IMR-90 (cell line): ENCODE measurements around the gene SMARCAD1. TPM values are rescaled to one million over a fixed set of nuclear protein-coding genes. Genes with fewer than 3 reads are reported as not detected.
"Not testable (repeated sequence)": the region's sequence is repeated elsewhere in the genome, so short reads cannot be mapped to it uniquely, and the experiment has no call there.

Experiments
- ATAC-seq: fragments of 200-7000 bp; cut with Tn5 transposase; 2 replicates; pipeline ENCODE4 v1.9.1; 2020; ENCODE audit warnings: low read depth, mild to moderate bottlenecking, moderate library complexity
- BruUV-seq: library from RNA; stranded (reverse); fragments of 400-500 nt; replicated peaks from 2 replicates; lab custom pipeline; 2021; lab: Mats Ljungman, UMichigan
- CTCF ChIA-PET: fragments of 300-600 bp; formaldehyde crosslinking; extraction: SDS; loops from one replicate; lab custom pipeline; 2021; ENCODE audit warnings: antibody characterized with exemption; lab: Yijun Ruan, JAX
- POLR2A ChIA-PET: fragments of 300-600 bp; sonication (Branson Sonifier 250); formaldehyde crosslinking; loops from one replicate; lab custom pipeline; 2022; ENCODE audit warnings: antibody characterized with exemption; ENCODE audit not compliant: unreplicated experiment; lab: Charles Lee
- DNase-seq: peaks from one replicate; pipeline ENCODE4 v3.0.0; 2013
- H2AFZ ChIP-seq: replicated peaks from 2 replicates; pipeline ENCODE3; 2013; ENCODE audit warnings: low read length, mild to moderate bottlenecking; ENCODE audit not compliant: poor library complexity
- H2AK5ac ChIP-seq: 2 replicates; pipeline ENCODE4 v1.6.1; 2013; ENCODE audit warnings: low read depth, low read length, inconsistent platforms
- H2AK9ac ChIP-seq: replicated peaks from 2 replicates; pipeline ENCODE3; 2013; ENCODE audit warnings: mild to moderate bottlenecking, low read depth, low read length, moderate library complexity; ENCODE audit not compliant: poor library complexity
- H2BK120ac ChIP-seq: 2 replicates; pipeline ENCODE4 v1.6.1; 2013; ENCODE audit warnings: low read depth, low read length, inconsistent platforms
- H2BK15ac ChIP-seq: 3 replicates; pipeline ENCODE4 v1.6.1; 2013; ENCODE audit warnings: low read depth, low read length, inconsistent platforms
- H2BK20ac ChIP-seq: 2 replicates; pipeline ENCODE4 v1.6.1; 2013; ENCODE audit warnings: low read depth, mild to moderate bottlenecking, inconsistent platforms, low read length, moderate library complexity
- H2BK5ac ChIP-seq: 2 replicates; pipeline ENCODE4 v1.6.1; 2013; ENCODE audit warnings: mild to moderate bottlenecking, low read depth, low read length, inconsistent platforms; ENCODE audit not compliant: poor library complexity, severe bottlenecking
- H3K14ac ChIP-seq: replicated peaks from 2 replicates; pipeline ENCODE4 v1.6.1; 2013; ENCODE audit warnings: low read depth, low read length, inconsistent platforms
- H3K18ac ChIP-seq: 2 replicates; pipeline ENCODE4 v1.6.1; 2013; ENCODE audit warnings: low read depth, low read length, control low read depth
- H3K23ac ChIP-seq: 2 replicates; pipeline ENCODE4 v1.6.1; 2013; ENCODE audit warnings: low read depth, low read length, inconsistent platforms
- H3K27ac ChIP-seq: 2 replicates; pipeline ENCODE4 v1.5.1; 2013; ENCODE audit warnings: mild to moderate bottlenecking, control low read depth, low read length; ENCODE audit not compliant: insufficient read depth
- H3K27me3 ChIP-seq: 2 replicates; pipeline ENCODE4 v1.6.1; 2013; ENCODE audit warnings: low read length; ENCODE audit not compliant: control insufficient read depth, insufficient read depth
- H3K36me3 ChIP-seq: 2 replicates; pipeline ENCODE4 v1.6.1; 2013; ENCODE audit warnings: low read length, mixed read lengths; ENCODE audit not compliant: control insufficient read depth, insufficient read depth
- H3K4ac ChIP-seq: 2 replicates; pipeline ENCODE4 v1.6.1; 2013; ENCODE audit warnings: low read depth, low read length, inconsistent platforms
- H3K4me1 ChIP-seq: 2 replicates; pipeline ENCODE4 v1.6.1; 2013; ENCODE audit warnings: low read length, mixed read lengths; ENCODE audit not compliant: control insufficient read depth, insufficient read depth
- H3K4me2 ChIP-seq: 2 replicates; pipeline ENCODE4 v1.6.1; 2013; ENCODE audit warnings: low read depth, mild to moderate bottlenecking, control low read depth, low read length, moderate library complexity
- H3K4me3 ChIP-seq: 2 replicates; pipeline ENCODE4 v1.5.1; 2013; ENCODE audit warnings: low read depth, mild to moderate bottlenecking, control low read depth, low read length, moderate library complexity; ENCODE audit not compliant: insufficient read depth
- H3K56ac ChIP-seq: 2 replicates; pipeline ENCODE4 v1.6.1; 2013; ENCODE audit warnings: low read length, inconsistent platforms; ENCODE audit not compliant: insufficient read depth; ENCODE audit errors: extremely low read depth
- H3K79me1 ChIP-seq, 2 experiments: 2 replicates each; pipeline ENCODE4 v1.6.1; 2013; ENCODE audit warnings: low read length in 2 of 2, inconsistent platforms in 1 of 2, low read depth in 1 of 2
- H3K9ac ChIP-seq: 2 replicates; pipeline ENCODE4 v1.6.1; 2013; ENCODE audit warnings: low read depth, low read length, control low read depth
- H3K9me1 ChIP-seq: 2 replicates; pipeline ENCODE4 v1.6.1; 2013; ENCODE audit warnings: low read length, inconsistent platforms; ENCODE audit not compliant: insufficient read depth
- H3K9me3 ChIP-seq: 2 replicates; pipeline ENCODE4 v1.6.1; 2013; ENCODE audit warnings: low read length; ENCODE audit not compliant: control insufficient read depth, insufficient read depth
- H4K20me1 ChIP-seq: 2 replicates; pipeline ENCODE4 v1.6.1; 2013; ENCODE audit warnings: low read length, inconsistent platforms; ENCODE audit not compliant: insufficient read depth
- H4K5ac ChIP-seq: 2 replicates; pipeline ENCODE4 v1.6.1; 2013; ENCODE audit warnings: mild to moderate bottlenecking, low read depth, low read length, control low read depth
- H4K8ac ChIP-seq, 2 experiments: 2 replicates each; pipeline ENCODE4 v1.6.1; 2013; ENCODE audit warnings: low read depth in 2 of 2, low read length in 2 of 2, control low read depth in 1 of 2, inconsistent platforms in 1 of 2
- H4K91ac ChIP-seq: 2 replicates; pipeline ENCODE4 v1.6.1; 2013; ENCODE audit warnings: low read depth, low read length, inconsistent platforms; ENCODE audit not compliant: insufficient read depth
- BHLHE40 ChIP-seq: fragments of 150-350 bp; IDR thresholded peaks from 2 replicates; pipeline ENCODE4 v1.6.1; 2016; ENCODE audit warnings: mild to moderate bottlenecking, low read depth, low read length
- CEBPB ChIP-seq: IDR thresholded peaks from 2 replicates; pipeline ENCODE4 v1.6.1; 2012; ENCODE audit warnings: low read depth, low read length, improper control_type of control experiment
- CHD1 ChIP-seq: IDR thresholded peaks from 2 replicates; pipeline ENCODE4 v1.6.1; 2012; ENCODE audit warnings: low read depth, low read length, improper control_type of control experiment
- ELK1 ChIP-seq: fragments of 150-350 bp; IDR thresholded peaks from 2 replicates; pipeline ENCODE4 v1.6.1; 2016; ENCODE audit warnings: low read depth, mild to moderate bottlenecking, low read length, moderate library complexity, borderline replicate concordance
- MAFK ChIP-seq: IDR thresholded peaks from 2 replicates; pipeline ENCODE4 v1.6.1; 2012; ENCODE audit warnings: low read depth, low read length, improper control_type of control experiment
- WGBS, 2 experiments: methylation state at CpG; one replicate each; pipeline versions ENCODE4 v1.1.5 to v1.1.7; 2013; ENCODE audit warnings: missing lambda C conversion rate in 2 of 2; ENCODE audit not compliant: insufficient read length in 1 of 2; ENCODE audit errors: extremely low coverage in 2 of 2; 5-methylcytosine and 5-hydroxymethylcytosine counted together
- dilution Hi-C: fragments of 300-500 bp; cut with HindIII; formaldehyde crosslinking; loops from one replicate; pipeline ENCODE4 v1.14.3; 2018; ENCODE audit warnings: low sequenced_read_pairs; ENCODE audit not compliant: unreplicated experiment
- in situ Hi-C: fragments of 300-500 bp; cut with MboI; formaldehyde crosslinking; loops from 3 replicates; pipeline ENCODE4 v1.14.3; 2019; ENCODE audit warnings: low sequenced_read_pairs, inconsistent platforms, mixed read lengths
- intact Hi-C: fragments of 100-400 bp; cut with micrococcal nuclease; formaldehyde crosslinking; loops from 2 replicates; pipeline ENCODE4 v1.10.0; 2022
- polyA plus RNA-seq, 3 experiments: library from polyadenylated mRNA; depleted of rRNA; stranded (reverse); fragments of >200 nt; gene quantifications; 2 replicates each; pipeline ENCODE4 v1.2.3, GENCODE V29; 2012; ENCODE audit warnings: low replicate concordance in 1 of 3
- total RNA-seq: library from RNA; depleted of rRNA; stranded (reverse); fragments of >200 nt; gene quantifications from 2 replicates; pipeline ENCODE4 v1.2.3, GENCODE V29; 2012

SMARCAD1 gene
- total and polyA plus RNA-seq, 2 of the 4 experiments (the other 2 are of a cell fraction) = 12.3 to 35.3 TPM

GRCh38 chr4:94290245-94290644, 82.6 kb downstream of the SMARCAD1 start:
- Histone ChIP-seq H2BK120ac (no peak overlapping the region), H2AFZ (no peak overlapping the region), H4K8ac (no peak overlapping the region), H2BK5ac (no peak overlapping the region), H3K56ac (no peak overlapping the region), H3K4me1 (no peaks in the 10 kb centered on the region), H4K91ac (no peak overlapping the region), H3K4me3 (no peak overlapping the region), H3K27me3 (no peaks in the 10 kb centered on the region), H3K9me1 (no peaks in the 10 kb centered on the region), H2BK20ac (no peak overlapping the region), H3K14ac (no peak overlapping the region), H3K23ac (no peak overlapping the region), H3K36me3 (peaks cover 8% of the 10 kb centered on the region), H3K4ac (no peak overlapping the region), H4K5ac (no peak overlapping the region), H4K20me1 (no peaks in the 10 kb centered on the region), H3K79me1 (no peaks in the 10 kb centered on the region), H3K9me3 (no peaks in the 10 kb centered on the region), H2BK15ac (no peak overlapping the region), H2AK9ac (no peak overlapping the region), H3K4me2 (no peak overlapping the region), H3K27ac (no peak overlapping the region), H3K18ac (no peak overlapping the region), H2AK5ac (no peak overlapping the region), H3K9ac (no peak overlapping the region)
- 100% methylated on average over 1 of the region's 2 CpGs; no CpG with 5 or more reads in 1 of the 2 experiments for WGBS, 2 experiments
- intact Hi-C loops (no loop called here), dilution Hi-C loops (no loop called here), in situ Hi-C loops (no loop called here)
- ChIA-PET CTCF (interaction anchor here (0.5 to 0.6 kb wide), 3 partner anchors 79 to 1500 kb away, joined by 3 to 6 read pairs (median 6); no protein-coding TSS in a partner anchor), POLR2A (no interaction called here)
- ATAC-seq = no peak
- DNase-seq = no peak
- TF ChIP-seq ELK1 (no peak), CEBPB (no peak), BHLHE40 (no peak), CHD1 (no peak), MAFK (no peak)
- BruUV-seq = no TSS peak

- H4K20me1 ChIP-seq, in situ Hi-C loops, dilution Hi-C loops, H3K4me2 ChIP-seq, H3K4ac ChIP-seq, DNase-seq, H3K56ac ChIP-seq, BruUV-seq, H3K4me3 ChIP-seq, H3K27ac ChIP-seq, H4K8ac ChIP-seq, H2BK5ac ChIP-seq, H4K5ac ChIP-seq, H2BK120ac ChIP-seq, ATAC-seq, H3K18ac ChIP-seq, H3K9me1 ChIP-seq, H2AK5ac ChIP-seq, H3K9me3 ChIP-seq, POLR2A ChIA-PET, H4K91ac ChIP-seq, H3K23ac ChIP-seq, H3K4me1 ChIP-seq, H3K14ac ChIP-seq, H2AFZ ChIP-seq, H3K36me3 ChIP-seq, H2AK9ac ChIP-seq, H3K79me1 ChIP-seq, H3K27me3 ChIP-seq, H2BK20ac ChIP-seq, CTCF ChIA-PET, H3K9ac ChIP-seq, intact Hi-C loops, H2BK15ac ChIP-seq: not testable (repeated sequence)
- WGBS, 2 experiments = 78% methylated on average over 3 of the region's 4 CpGs; no CpG with 5 or more reads in 1 of the 2 experiments
Measured at GRCh38 chr4:94293981-94294380, 86.3 kb downstream of the SMARCAD1 start.
